Pons (tissue), 1 donor: ENCODE results near the gene DIO3.
"Not testable (repeated sequence)": the region's sequence is repeated elsewhere in the genome, so short reads cannot be mapped to it uniquely, and the experiment has no call there.

ENCODE experiments used
- DNase-seq: peaks from one replicate; pipeline ENCODE4 v3.0.0-alpha.2; 2016; ENCODE audit warnings: low spot score

The DIO3 gene

DNA sequence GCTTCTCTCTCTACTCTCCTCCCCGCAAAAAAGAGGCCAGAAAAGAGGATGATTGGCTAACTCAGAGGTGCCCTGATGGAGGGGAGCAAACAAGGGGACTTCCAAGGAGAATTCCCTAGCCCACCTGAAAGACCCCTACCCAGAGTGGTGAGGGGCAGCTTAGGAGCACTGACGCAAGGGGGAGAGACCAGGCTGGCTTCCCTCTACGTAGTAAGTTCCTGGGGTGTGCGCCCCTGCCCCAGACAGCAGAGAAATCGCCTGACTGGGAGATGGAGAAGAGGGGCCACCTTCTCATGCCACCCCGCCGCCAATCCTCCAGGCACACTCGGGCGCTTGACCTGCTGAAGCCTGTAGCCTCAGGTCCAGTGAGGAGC is 2.1 kb upstream of the DIO3 start:
- no peak for DNase-seq

DNA sequence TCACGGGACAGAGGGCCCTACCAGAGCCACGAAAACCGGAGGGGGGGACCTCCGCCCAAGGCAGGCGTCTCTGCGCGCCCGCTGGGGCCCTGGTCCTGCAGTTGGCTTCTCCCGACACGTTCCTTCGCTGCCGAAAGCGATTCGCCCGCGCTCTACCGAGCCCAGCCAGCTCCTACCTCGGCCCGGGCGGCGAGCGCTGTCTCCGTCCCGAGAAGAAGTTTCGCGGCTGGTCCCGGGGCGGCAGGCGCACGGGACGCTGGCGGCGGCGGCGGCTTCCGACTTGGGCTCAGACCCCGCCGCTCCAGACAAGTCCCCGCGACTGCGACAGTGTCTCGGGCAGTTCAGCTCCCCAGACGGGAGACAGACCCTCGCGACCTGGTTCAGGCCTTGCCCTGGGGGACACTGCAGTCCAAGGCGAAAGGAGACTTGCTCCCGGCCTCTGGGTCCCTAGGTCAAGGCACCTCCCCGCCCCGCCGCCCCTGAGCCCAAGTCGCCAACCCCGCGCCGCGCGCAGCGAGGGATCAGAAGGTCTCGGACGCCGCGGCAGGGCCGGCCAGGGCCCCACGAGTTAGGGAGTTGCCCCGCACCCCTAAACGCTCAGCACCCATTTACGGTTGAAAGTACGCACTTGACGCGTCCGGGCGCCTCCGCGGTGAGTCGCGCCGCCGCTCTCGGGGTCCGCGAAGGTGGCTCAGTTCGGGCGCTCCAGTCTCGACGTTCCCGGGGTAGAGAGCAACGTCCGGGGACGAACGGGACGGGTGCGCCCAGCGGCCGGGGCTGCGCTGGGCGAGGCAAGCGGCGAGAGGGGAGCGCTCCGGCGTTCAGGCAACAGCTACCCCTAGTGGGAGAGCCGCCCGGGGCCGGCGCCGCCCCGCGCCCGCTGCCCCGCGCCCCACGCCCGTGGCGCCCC is 1.4 kb upstream of the DIO3 start:
- no peak for DNase-seq

- DNase-seq: no peak
These were observed 671 bp upstream of the DIO3 start for GRCh38 chr14:101560534-101561113.

DNA sequence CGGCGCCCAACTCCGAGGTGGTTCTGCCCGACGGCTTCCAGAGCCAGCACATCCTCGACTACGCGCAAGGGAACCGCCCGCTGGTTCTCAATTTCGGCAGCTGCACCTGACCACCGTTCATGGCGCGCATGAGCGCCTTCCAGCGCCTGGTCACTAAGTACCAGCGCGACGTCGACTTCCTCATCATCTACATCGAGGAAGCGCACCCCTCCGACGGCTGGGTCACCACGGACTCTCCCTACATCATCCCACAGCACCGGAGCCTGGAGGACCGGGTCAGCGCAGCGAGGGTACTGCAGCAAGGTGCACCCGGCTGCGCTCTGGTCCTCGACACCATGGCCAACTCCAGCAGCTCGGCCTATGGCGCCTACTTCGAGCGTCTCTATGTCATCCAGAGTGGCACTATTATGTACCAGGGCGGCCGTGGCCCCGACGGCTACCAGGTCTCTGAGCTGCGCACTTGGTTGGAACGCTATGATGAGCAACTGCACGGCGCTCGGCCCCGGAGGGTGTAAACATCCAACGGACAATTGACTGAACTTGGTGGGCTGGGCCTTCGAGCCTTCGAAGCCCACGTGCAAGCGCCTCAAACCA is 699 bp downstream of the DIO3 start:
- DNase-seq: no peak

DNA sequence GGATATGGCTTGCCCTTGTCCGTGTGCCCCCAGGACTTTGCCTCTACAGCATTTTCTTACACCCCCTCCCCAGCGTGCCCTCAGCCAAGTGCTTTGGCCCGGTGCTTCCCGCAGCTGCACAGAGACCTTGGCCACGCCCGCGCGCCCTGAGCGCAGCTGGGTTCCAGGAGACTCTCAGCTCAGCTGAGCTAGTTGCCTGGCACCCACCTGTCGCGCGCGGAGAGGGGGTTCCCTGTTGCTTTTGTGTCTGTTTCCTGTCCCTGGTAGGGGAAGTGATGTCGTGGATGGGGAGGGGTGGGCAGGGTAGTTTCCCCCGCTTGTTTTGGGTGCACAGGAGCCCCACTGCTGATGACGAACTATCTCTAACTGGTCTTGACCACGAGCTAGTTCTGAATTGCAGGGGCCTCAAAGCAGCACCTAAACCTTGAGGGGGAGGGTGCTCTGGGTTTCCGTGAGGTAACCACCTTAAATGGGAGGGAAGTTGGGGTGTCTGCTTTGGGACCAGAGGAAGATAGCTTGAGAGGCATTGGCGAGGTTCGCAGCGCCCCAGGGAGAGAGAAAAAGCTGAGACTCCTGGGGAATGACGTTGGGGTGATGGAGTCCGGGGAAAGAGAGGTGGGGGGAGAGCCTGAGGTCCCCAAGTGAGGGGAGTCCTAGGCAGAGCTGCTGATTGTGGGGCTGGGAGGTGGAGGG is 1.5 kb downstream of the DIO3 start:
- no peak for DNase-seq

DNA sequence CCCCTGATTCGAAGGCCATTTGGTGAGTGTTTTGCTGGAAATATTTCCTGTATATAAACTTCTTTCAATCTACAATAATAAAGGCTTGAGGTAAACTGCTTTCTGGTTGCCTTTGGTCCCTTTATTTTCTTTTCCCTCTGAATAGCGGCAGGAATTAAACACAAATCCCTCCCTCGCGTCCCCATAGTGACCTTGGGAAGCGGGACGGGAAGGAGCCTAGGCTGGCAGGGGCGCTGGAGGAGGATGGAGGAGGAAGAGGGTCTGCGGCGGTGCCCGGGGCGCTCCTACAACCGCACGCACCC is 2.0 kb downstream of the DIO3 start:
- no peak for DNase-seq

DNA sequence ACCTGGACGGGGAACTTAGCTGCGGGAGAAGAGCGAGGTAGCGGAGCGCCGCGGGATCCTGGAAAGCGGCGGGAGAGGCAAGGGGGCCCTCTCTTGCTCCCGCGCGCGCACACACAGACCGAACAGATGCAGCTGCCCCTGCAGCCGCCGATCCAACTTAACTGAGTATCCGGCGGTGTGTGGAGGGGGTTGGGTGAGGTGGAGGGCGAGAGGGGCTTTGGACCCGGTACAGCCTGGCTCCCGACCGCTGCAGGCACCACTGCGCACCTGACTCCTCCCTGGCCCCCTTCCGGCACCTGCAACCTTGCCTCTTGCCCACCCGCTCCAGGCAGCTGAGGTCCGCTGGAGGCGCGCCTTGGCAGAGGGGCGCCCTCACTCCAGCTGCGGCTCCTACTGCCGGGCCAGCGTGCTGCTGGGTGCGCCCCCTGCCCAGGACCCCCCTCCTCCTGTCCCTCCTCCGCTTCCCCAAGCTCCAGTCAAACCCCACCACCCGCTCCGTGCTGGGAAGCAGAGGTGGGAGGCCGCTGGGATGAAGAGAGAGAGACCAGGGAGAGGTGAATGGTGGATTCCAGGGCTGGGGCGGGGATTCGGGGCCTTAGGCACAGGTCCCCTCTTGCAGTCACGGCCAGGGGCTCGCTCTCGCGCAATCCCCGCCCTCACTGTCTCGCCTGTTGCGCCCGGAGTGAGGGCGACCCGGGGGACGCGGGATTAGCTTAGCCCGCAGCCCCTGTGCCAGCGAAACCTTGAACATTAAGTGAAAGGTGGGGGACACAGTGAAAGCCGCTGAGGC is 2.6 kb downstream of the DIO3 start:
- DNase-seq: no peak

DNA sequence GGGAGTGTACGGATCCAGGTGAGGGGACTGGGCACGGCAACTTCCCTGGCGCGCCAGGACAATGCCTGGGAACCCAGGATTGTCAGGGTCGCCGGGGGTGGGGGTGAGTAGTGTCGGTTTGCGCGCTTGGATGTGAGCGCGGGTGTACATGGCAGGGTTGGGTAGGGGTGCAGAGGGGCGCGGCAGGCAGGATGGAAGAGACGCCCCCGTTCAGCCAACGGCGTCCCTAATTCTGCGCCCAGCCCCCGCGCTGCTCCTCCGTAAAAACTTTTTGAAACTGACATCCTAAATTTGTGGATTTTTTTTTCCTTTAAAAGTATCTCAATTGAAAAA is 3.1 kb downstream of the DIO3 start:
- DNase-seq: no peak

DNA sequence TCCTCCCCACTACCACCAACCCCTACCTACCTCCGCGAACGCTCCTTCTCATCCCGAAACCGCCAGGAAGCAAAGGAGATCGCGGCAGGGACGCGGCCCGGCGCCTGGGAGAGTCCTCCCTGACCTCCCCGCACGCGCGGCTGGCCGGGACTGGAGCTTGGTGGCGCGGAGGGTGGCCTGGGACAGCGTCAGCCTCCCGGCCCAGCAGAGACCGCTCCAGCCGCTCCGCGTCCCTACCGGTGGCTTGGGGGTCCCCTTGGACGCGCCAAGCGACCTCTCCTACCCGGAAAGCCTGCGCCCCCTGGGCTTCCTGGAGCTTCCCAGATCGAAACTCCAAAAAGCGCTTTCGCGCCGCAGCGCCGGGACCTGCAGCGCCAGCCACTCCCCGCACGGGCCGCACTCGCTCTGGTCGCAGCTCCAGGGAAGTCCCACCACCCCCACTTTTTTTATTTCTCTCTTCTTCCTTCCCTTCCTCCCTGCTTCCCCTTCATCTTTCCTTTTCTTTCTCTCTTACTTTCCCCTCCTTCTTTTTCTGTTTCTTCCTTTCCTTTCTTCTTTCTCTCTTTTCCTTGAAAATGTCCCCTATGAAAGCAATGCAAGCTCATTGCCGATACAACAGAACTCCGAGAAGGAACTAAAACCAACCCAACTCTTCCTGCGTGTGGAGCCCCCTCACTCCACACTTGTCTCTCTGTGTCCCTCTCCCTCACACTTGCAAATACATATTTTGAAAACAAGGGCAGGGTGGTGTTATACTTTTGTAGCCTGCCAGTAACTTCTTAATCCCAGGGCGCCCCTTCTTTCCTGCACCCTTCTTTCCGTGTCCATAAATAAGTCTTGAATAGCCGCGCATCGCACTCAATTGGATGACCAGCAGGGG is 3.8 kb downstream of the DIO3 start:
- no peak for DNase-seq

DNA sequence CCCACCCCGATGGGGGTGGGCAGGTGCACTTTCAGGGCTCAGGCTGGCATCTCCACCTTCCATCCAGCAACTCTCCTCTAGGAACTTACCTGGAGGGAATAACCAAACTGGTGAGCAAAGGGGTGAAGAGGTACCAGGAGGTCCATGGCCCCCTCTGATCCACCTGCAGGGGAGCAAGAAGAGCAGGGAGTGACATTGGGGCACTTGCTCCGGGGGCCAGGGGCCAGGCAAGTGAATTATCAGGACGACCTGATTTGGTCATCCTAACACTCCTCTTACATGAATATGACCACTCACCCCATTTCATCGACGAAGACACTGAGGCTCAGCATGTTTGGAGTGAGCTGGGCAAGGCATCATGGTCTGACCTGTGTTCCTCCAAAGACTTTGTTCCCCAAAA is 6.0 kb downstream of the DIO3 start:
- no peak for DNase-seq

- DNase-seq: no peak
These were observed 9.7 kb downstream of the DIO3 start for GRCh38 chr14:101571004-101571403.

- DNase-seq: not testable (repeated sequence)
These were observed 11.2 kb downstream of the DIO3 start for GRCh38 chr14:101572526-101572925.

DNA sequence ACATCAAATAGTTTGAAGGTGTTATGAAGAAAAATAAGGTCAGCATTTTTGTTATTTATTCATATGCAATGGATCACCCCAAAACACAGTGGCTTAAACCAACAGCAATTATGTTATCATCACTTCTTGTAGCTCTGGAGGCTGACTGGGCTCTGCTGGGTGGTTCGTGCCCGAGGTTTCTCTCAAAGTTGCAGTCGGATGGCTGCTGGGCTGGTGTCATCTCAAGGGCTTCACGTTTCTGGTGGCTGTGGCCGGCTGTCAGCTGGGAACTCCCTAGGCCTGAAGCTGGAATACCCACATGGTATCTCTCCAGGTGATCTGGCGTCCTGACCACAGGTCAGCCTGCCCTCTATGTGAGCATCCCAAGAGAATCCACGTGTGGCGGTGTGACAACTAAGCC is 12.0 kb downstream of the DIO3 start:
- no peak for DNase-seq

DNA sequence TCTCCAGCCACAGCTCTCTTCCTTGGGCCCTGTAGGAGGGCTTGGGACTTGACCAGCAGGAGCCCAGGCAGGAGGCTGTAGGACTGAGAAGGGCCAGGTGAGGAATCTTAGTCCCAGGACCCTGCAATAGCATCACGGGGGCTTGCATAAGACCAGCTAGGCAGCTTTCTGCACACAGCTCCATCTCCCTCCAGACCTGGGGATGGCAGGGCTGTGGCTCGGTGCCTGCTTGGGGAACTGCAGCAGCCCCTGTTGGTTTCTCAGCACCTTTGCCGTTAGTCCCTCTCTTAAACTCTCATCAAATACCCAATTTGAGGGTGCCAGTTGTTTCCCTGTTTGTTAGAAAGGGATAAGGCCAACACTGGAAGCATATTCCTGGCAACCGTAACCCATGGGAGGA is 14.3 kb downstream of the DIO3 start:
- DNase-seq: no peak

- no peak for DNase-seq
These were observed 16.1 kb downstream of the DIO3 start for GRCh38 chr14:101577221-101577909.

DNA sequence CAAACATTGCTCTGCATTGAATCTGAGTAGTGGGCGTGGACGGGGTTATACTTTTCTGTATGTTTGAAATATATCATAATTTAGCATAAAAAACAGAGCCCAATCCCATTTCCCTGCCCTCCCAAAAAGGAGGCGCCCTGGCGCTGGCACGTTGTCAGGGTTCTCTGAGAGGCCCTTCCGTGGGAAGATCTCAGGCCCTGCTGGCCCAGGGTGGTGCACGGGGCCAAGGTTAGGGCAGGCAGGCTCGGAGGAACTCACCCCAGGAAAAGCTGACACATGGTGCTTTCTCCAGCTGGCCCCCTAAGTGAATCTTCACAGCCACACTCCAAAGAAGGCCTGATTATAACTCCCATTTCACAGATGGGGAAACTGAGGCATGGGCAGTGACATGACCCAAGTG is 17.2 kb downstream of the DIO3 start:
- DNase-seq: no peak

DNA sequence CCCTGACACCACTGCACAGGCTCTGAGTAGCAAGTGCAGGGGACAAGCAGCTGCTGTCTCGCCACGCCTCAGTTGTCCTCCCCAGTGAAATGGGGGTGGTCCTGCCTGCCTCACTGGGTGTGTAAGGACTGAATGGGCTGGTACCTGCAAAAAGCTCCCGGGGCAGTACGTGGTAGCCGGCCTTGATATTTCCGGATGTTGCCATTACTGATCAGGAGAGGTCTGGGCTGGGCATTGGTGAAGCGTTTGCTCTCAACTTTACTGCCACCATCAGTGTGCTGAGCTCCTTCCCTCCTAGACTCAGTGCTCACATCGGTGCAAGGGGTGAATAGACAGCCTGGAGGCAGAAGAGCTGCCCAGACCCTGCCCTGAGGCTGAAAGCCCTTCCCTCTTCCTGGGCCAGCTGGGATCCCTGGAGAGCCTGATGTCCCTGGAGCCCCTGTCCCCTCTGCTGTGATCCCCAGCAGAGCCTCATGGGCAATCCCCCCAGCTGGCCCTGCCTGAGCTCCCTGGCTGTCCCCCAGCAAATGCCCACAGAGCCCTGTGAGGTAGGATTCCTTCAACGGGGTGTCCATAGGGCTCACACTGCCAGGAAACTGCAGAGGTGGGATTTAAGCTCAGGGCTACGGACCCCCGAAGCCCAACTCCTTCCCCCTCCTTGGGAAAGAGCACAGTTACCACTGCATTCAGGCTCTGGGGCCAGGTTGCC is 18.2 kb downstream of the DIO3 start:
- DNase-seq: no peak

DNA sequence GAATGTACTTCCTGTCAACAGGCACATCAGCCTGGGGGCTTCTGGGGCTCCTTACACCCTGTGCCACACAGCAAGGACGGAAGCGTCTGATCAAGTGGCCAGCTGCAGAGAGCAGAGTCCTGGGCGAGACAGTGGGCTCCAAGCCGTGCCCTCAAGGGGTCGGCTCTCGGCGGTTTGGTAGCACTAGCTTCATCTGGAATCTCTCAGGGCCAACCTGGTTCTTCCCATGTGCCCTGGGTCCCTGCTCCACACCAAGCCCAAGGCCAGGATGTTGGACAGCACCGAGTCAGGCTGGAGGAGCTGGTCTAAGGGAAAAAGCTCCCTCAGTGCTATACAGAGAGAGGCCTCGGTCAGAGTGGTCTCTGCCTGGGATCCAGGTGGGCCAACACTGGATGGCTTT is 20.5 kb downstream of the DIO3 start:
- no peak for DNase-seq

DNA sequence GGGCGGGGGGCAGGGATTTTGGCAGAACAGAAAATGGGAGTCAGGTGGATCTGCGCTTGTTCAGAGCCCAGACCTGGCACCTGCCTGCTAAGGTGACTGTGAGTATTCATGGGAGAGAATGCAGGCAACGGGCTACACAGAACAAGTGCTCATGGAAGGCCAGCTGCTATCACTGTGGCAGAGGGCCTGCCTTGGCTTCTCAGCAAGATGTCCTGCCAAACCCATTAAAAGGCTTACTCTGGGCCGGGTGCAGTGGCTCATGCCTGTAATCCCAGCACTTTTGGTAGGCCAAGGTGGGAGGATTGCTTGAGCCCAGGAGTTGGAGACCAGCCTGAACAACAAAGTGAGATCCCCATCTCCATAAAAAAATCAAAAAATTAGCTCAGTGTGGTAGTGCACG is 21.0 kb downstream of the DIO3 start:
- no peak for DNase-seq
